ENCODE data around the gene CORO1C.

CORO1C gene

GRCh38 chr12:108727161-108727560, 4.2 kb downstream of the CORO1C start:
- peaks cover 52% of the 10 kb centered on the region for H3K4me1 Mint-ChIP-seq (ENCODE audit: low read depth)
- no peak overlapping the region for H3K4me3 Mint-ChIP-seq
- no peaks in the 10 kb centered on the region for H3K27me3 Mint-ChIP-seq (ENCODE audit: low read depth)
- no peaks in the 10 kb centered on the region for H3K9me3 Mint-ChIP-seq
- peaks cover 6% of the 10 kb centered on the region for H3K36me3 Mint-ChIP-seq (ENCODE audit: low read depth)
- DNase-seq (ENCODE audit: low spot score), result no peak
- H3K27ac Mint-ChIP-seq, result no peak overlapping the region

- H3K27ac Mint-ChIP-seq, result no peak overlapping the region
Measured at GRCh38 chr12:108724890-108725151, 6.5 kb downstream of the CORO1C start.

DNA sequence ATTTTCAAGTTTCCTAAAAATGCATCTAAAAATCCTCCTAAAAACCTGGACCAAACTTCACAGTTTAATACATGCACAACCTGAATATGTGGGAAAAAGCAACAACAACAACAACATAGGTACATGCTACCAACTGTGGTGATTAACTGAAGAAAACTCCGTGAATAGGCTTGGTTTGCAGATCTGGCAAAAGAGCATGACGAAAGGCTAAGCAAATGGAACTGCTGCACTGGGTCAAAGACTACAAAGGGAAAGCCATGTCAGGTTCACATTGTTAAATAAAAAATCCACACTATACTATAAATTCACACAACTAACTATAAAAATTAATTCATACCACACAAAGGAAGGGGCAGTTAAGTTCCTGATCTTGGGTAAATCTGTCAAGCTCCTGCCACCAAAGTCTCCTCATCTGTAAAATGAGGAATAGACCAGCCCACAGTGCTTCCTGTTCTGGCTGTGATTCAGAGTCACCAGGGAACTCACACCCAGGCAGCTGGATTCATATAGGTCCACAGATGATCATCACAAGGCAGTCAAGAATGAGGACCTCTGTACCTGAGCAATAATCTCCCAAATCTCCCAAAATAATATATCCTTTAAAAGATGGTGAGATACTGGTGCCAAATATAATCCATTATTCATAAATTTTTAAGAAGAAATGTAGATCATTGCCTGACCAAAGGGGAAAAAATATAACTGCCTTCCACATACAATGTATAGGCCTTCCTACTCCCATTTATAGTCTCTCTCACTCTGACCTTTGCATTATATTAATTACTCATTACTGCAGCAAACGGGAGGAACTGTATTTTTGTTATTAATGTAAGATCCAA, 7.0 kb downstream of the CORO1C start:
- Mint-ChIP-seq H3K4me1 (ENCODE audit: low read depth) (peaks cover 35% of the 10 kb centered on the region), H3K36me3 (ENCODE audit: low read depth) (peaks cover 4% of the 10 kb centered on the region), H3K4me3 (no peak overlapping the region), H3K9me3 (no peaks in the 10 kb centered on the region), H3K27me3 (ENCODE audit: low read depth) (no peaks in the 10 kb centered on the region), H3K27ac (no peak overlapping the region)
- DNase-seq (ENCODE audit: low spot score), result no peak

More at GRCh38 chr12:108724890-108725151, 6.5 kb downstream of the CORO1C start:
- no peak for DNase-seq (ENCODE audit: low spot score)
- Mint-ChIP-seq H3K9me3 (no peaks in the 10 kb centered on the region), H3K4me3 (no peak overlapping the region), H3K4me1 (ENCODE audit: low read depth) (peaks cover 40% of the 10 kb centered on the region), H3K36me3 (ENCODE audit: low read depth) (peaks cover 6% of the 10 kb centered on the region), H3K27me3 (ENCODE audit: low read depth) (no peaks in the 10 kb centered on the region)

DNA sequence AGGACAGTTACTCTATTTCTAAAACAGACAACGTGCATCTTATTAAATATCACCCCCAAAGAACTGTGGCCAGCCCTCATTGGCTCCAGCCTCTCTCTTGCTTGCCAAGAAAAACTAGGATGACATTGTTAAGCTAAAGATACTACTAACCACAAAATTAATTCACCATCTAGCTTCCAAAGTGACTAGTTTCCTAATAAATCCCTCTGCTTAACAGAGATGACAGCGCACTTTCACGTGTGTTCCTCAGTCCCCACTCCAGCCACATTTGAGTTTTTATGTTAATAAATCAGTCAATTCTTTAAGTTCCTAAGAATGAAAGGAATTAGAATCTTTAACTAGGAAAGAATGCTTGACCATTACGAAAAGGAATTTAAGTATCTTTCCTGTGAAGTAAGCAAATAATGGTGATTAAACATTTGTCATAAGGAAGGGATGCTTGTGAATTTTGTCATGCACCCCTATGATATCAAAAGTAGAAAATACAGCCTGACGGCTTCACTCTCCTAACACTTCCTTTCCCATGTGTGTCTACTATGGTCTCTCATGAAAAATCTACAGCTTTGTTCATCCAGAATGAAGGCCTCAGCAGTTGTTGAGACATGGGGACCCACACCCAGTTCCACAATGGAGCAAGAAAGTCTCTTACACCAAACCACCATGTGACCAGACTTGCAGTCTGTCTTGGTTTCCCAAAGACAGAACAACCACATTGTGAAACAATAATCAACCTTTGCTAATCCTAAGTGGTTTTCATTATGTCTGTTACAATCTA, 8.1 kb downstream of the CORO1C start:
- no peaks in the 10 kb centered on the region for H3K27me3 Mint-ChIP-seq (ENCODE audit: low read depth)
- H3K27ac Mint-ChIP-seq, result no peak overlapping the region
- H3K4me1 Mint-ChIP-seq (ENCODE audit: low read depth), result peaks cover 27% of the 10 kb centered on the region
- DNase-seq (ENCODE audit: low spot score), result no peak
- no peak overlapping the region for H3K4me3 Mint-ChIP-seq
- H3K9me3 Mint-ChIP-seq, result no peaks in the 10 kb centered on the region
- H3K36me3 Mint-ChIP-seq (ENCODE audit: low read depth), result peaks cover 3% of the 10 kb centered on the region

DNA sequence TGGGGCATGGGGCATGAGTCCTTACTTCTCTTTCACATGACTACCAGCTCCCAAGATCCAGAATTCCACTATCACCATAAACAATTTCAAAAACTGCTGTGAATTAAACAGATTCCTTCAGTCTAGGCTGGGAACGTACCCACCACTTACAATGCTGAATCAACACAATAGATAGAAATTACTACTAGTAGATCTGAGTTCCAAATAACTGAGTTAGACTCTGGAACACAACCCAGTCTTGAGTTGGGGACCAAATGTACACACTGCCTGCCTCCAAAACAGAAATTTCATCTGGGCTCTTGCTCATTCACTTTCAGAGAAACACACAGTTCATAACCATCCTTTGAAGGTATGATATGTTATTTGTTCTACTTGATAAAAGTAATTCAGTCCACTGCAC, 8.9 kb downstream of the CORO1C start:
- H3K4me1 Mint-ChIP-seq (ENCODE audit: low read depth), result peaks cover 25% of the 10 kb centered on the region
- H3K27me3 Mint-ChIP-seq (ENCODE audit: low read depth), result no peaks in the 10 kb centered on the region
- H3K27ac Mint-ChIP-seq, result no peak overlapping the region
- H3K9me3 Mint-ChIP-seq, result no peaks in the 10 kb centered on the region
- DNase-seq (ENCODE audit: low spot score), result no peak
- peaks cover 3% of the 10 kb centered on the region for H3K36me3 Mint-ChIP-seq (ENCODE audit: low read depth)
- H3K4me3 Mint-ChIP-seq, result no peak overlapping the region

GRCh38 chr12:108721824-108722223, 9.5 kb downstream of the CORO1C start:
- Mint-ChIP-seq H3K9me3 (no peaks in the 10 kb centered on the region), H3K4me1 (ENCODE audit: low read depth) (peaks cover 25% of the 10 kb centered on the region), H3K27me3 (ENCODE audit: low read depth) (no peaks in the 10 kb centered on the region), H3K4me3 (no peak overlapping the region), H3K27ac (no peak overlapping the region), H3K36me3 (ENCODE audit: low read depth) (no peaks in the 10 kb centered on the region)
- DNase-seq (ENCODE audit: low spot score), result no peak

DNA sequence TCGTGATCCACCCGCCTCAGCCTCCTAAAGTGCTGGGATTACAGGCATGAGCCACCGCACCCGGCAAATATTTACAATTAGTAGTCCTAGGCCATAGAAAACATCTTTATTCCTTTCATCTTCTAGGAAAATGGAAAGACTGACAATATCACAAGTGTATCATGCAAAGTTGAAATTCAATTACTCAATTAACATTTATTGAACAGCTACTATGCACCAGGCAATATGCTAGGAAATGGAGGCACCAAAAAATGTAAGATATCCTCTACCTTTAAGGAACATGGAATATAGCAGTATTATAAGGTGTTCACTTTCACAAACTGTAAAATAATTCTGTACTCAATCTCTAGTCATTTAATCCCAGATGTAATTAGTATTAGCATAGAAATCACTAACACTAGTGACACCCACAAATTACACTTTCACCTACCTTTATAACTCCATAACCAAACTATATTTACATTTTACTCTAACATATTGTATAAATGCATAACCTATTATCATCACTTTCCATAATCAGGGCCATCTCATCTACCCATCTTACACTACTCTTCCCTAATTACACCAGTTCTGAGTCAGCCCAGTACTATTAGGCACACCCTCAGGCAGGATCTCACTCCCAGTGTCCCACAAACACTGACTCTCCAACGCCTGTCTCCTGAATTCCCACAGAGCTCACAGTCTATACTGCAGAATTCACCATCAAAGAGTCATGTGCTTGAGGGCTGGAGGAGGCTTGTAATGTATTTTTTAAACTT, 10.4 kb downstream of the CORO1C start:
- Mint-ChIP-seq H3K27me3 (ENCODE audit: low read depth) (no peaks in the 10 kb centered on the region), H3K4me1 (ENCODE audit: low read depth) (peaks cover 25% of the 10 kb centered on the region), H3K4me3 (no peak overlapping the region), H3K36me3 (ENCODE audit: low read depth) (no peaks in the 10 kb centered on the region), H3K27ac (no peak overlapping the region), H3K9me3 (no peaks in the 10 kb centered on the region)
- DNase-seq (ENCODE audit: low spot score), result no peak

GRCh38 chr12:108717243-108717642, 14.1 kb downstream of the CORO1C start:
- Mint-ChIP-seq H3K27me3 (ENCODE audit: low read depth) (no peaks in the 10 kb centered on the region), H3K4me1 (ENCODE audit: low read depth) (peaks cover 3% of the 10 kb centered on the region), H3K36me3 (ENCODE audit: low read depth) (peaks cover 1% of the 10 kb centered on the region), H3K4me3 (no peak overlapping the region), H3K9me3 (no peaks in the 10 kb centered on the region), H3K27ac (no peak overlapping the region)
- DNase-seq (ENCODE audit: low spot score), result no peak

DNA sequence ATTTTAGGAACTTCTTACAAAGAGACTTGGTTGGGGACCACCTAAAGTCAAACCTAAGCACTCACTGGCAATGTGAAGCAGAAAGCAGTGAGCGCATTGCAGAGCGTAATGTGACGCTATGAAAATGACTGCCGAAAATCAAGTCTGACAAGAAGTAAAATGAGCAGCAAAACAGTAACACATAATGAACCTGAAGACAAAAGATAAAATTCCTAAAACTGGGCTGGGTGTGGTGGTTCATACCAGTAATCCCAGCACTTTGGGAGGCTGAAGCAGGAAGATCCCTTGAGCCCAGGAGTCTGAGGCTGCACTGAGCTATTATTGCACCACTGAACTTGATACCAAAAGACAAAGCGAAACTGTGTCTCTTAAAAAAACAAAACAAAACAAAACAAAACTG, 16.5 kb downstream of the CORO1C start:
- Mint-ChIP-seq H3K27me3 (ENCODE audit: low read depth) (no peaks in the 10 kb centered on the region), H3K4me1 (ENCODE audit: low read depth) (peaks cover 7% of the 10 kb centered on the region), H3K36me3 (ENCODE audit: low read depth) (peaks cover 1% of the 10 kb centered on the region), H3K9me3 (no peaks in the 10 kb centered on the region), H3K27ac (no peak overlapping the region), H3K4me3 (no peak overlapping the region)
- DNase-seq (ENCODE audit: low spot score), result no peak

- no peak overlapping the region for H3K27ac Mint-ChIP-seq
- peaks cover 9% of the 10 kb centered on the region for H3K4me1 Mint-ChIP-seq (ENCODE audit: low read depth)
- peaks cover 1% of the 10 kb centered on the region for H3K36me3 Mint-ChIP-seq (ENCODE audit: low read depth)
- H3K27me3 Mint-ChIP-seq (ENCODE audit: low read depth), result peaks cover 2% of the 10 kb centered on the region
- H3K9me3 Mint-ChIP-seq, result no peaks in the 10 kb centered on the region
- DNase-seq (ENCODE audit: low spot score), result no peak
- H3K4me3 Mint-ChIP-seq, result no peak overlapping the region
Measured at GRCh38 chr12:108713471-108713870, 17.8 kb downstream of the CORO1C start.

- Mint-ChIP-seq H3K27me3 (ENCODE audit: low read depth) (peaks cover 2% of the 10 kb centered on the region), H3K27ac (no peak overlapping the region), H3K9me3 (no peaks in the 10 kb centered on the region), H3K4me1 (ENCODE audit: low read depth) (peaks cover 9% of the 10 kb centered on the region), H3K36me3 (ENCODE audit: low read depth) (peaks cover 1% of the 10 kb centered on the region), H3K4me3 (no peak overlapping the region)
- DNase-seq (ENCODE audit: low spot score), result no peak
Measured at GRCh38 chr12:108712925-108713203, 18.5 kb downstream of the CORO1C start.

GRCh38 chr12:108712165-108712924, 19.0 kb downstream of the CORO1C start:
- DNase-seq (ENCODE audit: low spot score), result no peak
- Mint-ChIP-seq H3K27me3 (ENCODE audit: low read depth) (peaks cover 2% of the 10 kb centered on the region), H3K4me1 (ENCODE audit: low read depth) (peaks cover 9% of the 10 kb centered on the region), H3K4me3 (no peak overlapping the region), H3K36me3 (ENCODE audit: low read depth) (peaks cover 1% of the 10 kb centered on the region), H3K27ac (no peak overlapping the region), H3K9me3 (no peaks in the 10 kb centered on the region)

GRCh38 chr12:108711489-108712164, 19.7 kb downstream of the CORO1C start:
- Mint-ChIP-seq H3K4me1 (ENCODE audit: low read depth) (peaks cover 9% of the 10 kb centered on the region), H3K36me3 (ENCODE audit: low read depth) (peaks cover 1% of the 10 kb centered on the region), H3K27ac (no peak overlapping the region), H3K9me3 (no peaks in the 10 kb centered on the region), H3K4me3 (no peak overlapping the region), H3K27me3 (ENCODE audit: low read depth) (peaks cover 2% of the 10 kb centered on the region)
- DNase-seq (ENCODE audit: low spot score), result no peak

All from T-helper 2 cell treated with Interferon-gamma antibody and Interleukin-4, amounts not matched to agents 5 μg/mL and 100 μg/mL, for 36 hours (primary cell).